Karpas-422 (cell line): ENCODE data around the gene SP1. TPM values are rescaled to one million over a fixed set of nuclear protein-coding genes. Genes with fewer than 3 reads are reported as not detected.
"Not testable (repeated sequence)": the region's sequence is repeated elsewhere in the genome, so short reads cannot be mapped to it uniquely, and the experiment has no call there.

Experiments
- DNase-seq: peaks from one replicate; pipeline ENCODE4 v3.0.0-alpha.2; 2015
- H2AFZ ChIP-seq: fragments of 200-600 bp; sonication (generic); 2 replicates; pipeline ENCODE4 v1.6.1; 2014; ENCODE audit warnings: antibody characterized with exemption, low read length, mixed read lengths
- H3K27ac ChIP-seq: fragments of 200-600 bp; sonication (generic); 2 replicates; pipeline ENCODE4 v1.5.1; 2014; ENCODE audit warnings: mild to moderate bottlenecking, low read length, moderate library complexity
- H3K27me3 ChIP-seq: fragments of 200-600 bp; sonication (generic); 2 replicates; pipeline ENCODE4 v1.6.1; 2014; ENCODE audit warnings: low read length, mixed read lengths
- H3K36me3 ChIP-seq: fragments of 200-600 bp; sonication (generic); 2 replicates; pipeline ENCODE4 v1.6.1; 2014; ENCODE audit warnings: low read length, mixed read lengths; ENCODE audit not compliant: insufficient read depth
- H3K4me1 ChIP-seq: fragments of 200-600 bp; sonication (generic); 2 replicates; pipeline ENCODE4 v1.6.1; 2014; ENCODE audit warnings: mild to moderate bottlenecking, low read length, mixed read lengths
- H3K4me2 ChIP-seq: fragments of 200-600 bp; sonication (generic); 2 replicates; pipeline ENCODE4 v1.6.1; 2014; ENCODE audit warnings: low read length, low read depth, mild to moderate bottlenecking; ENCODE audit not compliant: poor library complexity, severe bottlenecking
- H3K4me3 ChIP-seq: fragments of 200-600 bp; sonication (generic); 2 replicates; pipeline ENCODE4 v1.5.1; 2014; ENCODE audit warnings: mild to moderate bottlenecking, antibody characterized with exemption, low read length, mixed read lengths
- H3K79me2 ChIP-seq: fragments of 200-600 bp; sonication (generic); 2 replicates; pipeline ENCODE4 v1.6.1; 2014; ENCODE audit warnings: mild to moderate bottlenecking, low read length, mixed read lengths
- H3K9ac ChIP-seq: fragments of 200-600 bp; sonication (generic); 2 replicates; pipeline ENCODE4 v1.6.0; 2014; ENCODE audit warnings: low read length
- H3K9me2 ChIP-seq: fragments of 200-600 bp; sonication (generic), shearing (Covaris generic); replicated peaks from 2 replicates; pipeline ENCODE4 v1.6.0; 2014; ENCODE audit warnings: mild to moderate bottlenecking, low read length, moderate library complexity; ENCODE audit not compliant: insufficient read depth
- H3K9me3 ChIP-seq: fragments of 300-700, 200-600 bp; sonication (generic); 2 replicates; pipeline ENCODE4 v1.6.1; 2014; ENCODE audit warnings: low read length, mixed read lengths
- H4K20me1 ChIP-seq: fragments of 200-600 bp; sonication (generic); 2 replicates; pipeline ENCODE4 v1.6.1; 2014; ENCODE audit warnings: mild to moderate bottlenecking, antibody characterized with exemption, low read length, low read depth; ENCODE audit not compliant: insufficient read depth
- total RNA-seq: library from RNA; depleted of rRNA; stranded (reverse); fragments of >200 nt; shearing (Covaris generic); gene quantifications from 2 replicates; pipeline ENCODE4 v1.2.3, GENCODE V29; 2014; ENCODE audit warnings: low replicate concordance

The SP1 gene
- total RNA-seq, 1 experiment from 2014 or later, result 36.5 TPM

GRCh38 chr12:53422247-53422646 lies 42.3 kb downstream of the SP1 start:
- H4K20me1 ChIP-seq, H3K36me3 ChIP-seq, H3K9me2 ChIP-seq, H3K79me2 ChIP-seq, H3K27ac ChIP-seq, H3K4me1 ChIP-seq, H3K4me2 ChIP-seq, H3K4me3 ChIP-seq, H2AFZ ChIP-seq, H3K9ac ChIP-seq, H3K9me3 ChIP-seq, DNase-seq, H3K27me3 ChIP-seq: not testable (repeated sequence)

GRCh38 chr12:53423597-53423996 lies 43.6 kb downstream of the SP1 start, which contains the start of gene AMHR2:
Gene AMHR2, plus strand, starts transcription at chr12:53423855. Its CDS starts 80 bp downstream, at chr12:53423935.
- DNase-seq, result no peak
- no peaks in the 10 kb centered on the region for H3K9me3 ChIP-seq
- no peak within 1 kb of the TSS for H2AFZ ChIP-seq
- H3K4me1 ChIP-seq, result peaks cover 4% of the 10 kb centered on the region
- H3K27me3 ChIP-seq, result no peaks in the 10 kb centered on the region
- H3K9ac ChIP-seq, result no peak within 1 kb of the TSS
- H3K9me2 ChIP-seq, result no peaks in the 10 kb centered on the region
- no peak within 1 kb of the TSS for H3K27ac ChIP-seq
- no peaks in the 10 kb centered on the region for H4K20me1 ChIP-seq
- H3K79me2 ChIP-seq, result no peaks in the 10 kb centered on the region
- no peaks in the 10 kb centered on the region for H3K36me3 ChIP-seq
- H3K4me2 ChIP-seq, result no peak within 1 kb of the TSS
- no peak within 1 kb of the TSS for H3K4me3 ChIP-seq

- Histone ChIP-seq H3K9ac (0 out of 2 replicates have a peak overlapping the region, but pooled peaks have one; percentile 5), H3K9me3 (no peaks in the 10 kb centered on the region), H3K79me2 (no peaks in the 10 kb centered on the region), H2AFZ (no peak overlapping the region), H3K4me3 (no peak overlapping the region), H3K27ac (no peak overlapping the region), H3K36me3 (no peaks in the 10 kb centered on the region), H3K9me2 (no peaks in the 10 kb centered on the region), H4K20me1 (no peaks in the 10 kb centered on the region), H3K4me2 (no peak overlapping the region), H3K4me1 (peaks cover 4% of the 10 kb centered on the region), H3K27me3 (no peaks in the 10 kb centered on the region)
- DNase-seq, result no peak
Measured at GRCh38 chr12:53424626-53425514, 44.9 kb downstream of the SP1 start.

DNA sequence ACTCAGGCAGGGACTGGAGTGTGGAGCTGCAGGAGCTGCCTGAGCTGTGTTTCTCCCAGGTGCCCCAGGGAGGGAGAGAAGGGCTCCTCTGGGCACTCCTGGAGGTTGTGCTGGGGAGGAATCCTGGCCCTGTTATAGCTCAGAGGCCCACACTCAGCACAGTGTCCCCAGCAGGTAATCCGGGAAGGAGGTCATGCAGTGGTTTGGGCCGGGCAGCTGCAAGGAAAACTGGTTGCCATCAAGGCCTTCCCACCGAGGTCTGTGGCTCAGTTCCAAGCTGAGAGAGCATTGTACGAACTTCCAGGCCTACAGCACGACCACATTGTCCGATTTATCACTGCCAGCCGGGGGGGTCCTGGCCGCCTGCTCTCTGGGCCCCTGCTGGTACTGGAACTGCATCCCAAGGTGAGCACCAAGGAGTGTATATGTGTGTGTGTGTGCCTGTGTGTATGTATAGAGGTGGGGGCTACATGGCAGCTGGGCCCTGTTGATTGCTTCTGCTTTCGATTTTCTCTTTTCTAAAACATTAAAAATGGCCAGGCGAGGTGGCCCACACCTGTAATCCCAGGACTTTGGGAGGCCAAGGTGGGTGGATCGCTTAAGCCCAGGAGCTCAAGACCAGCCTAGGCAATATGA lies 45.7 kb downstream of the SP1 start:
- H3K36me3 ChIP-seq, result no peaks in the 10 kb centered on the region
- H3K9me2 ChIP-seq, result no peaks in the 10 kb centered on the region
- H3K4me1 ChIP-seq, result peaks cover 4% of the 10 kb centered on the region
- no peak overlapping the region for H3K4me3 ChIP-seq
- DNase-seq, result no peak
- no peak overlapping the region for H2AFZ ChIP-seq
- H4K20me1 ChIP-seq, result no peaks in the 10 kb centered on the region
- H3K4me2 ChIP-seq, result no peak overlapping the region
- no peak overlapping the region for H3K27ac ChIP-seq
- H3K27me3 ChIP-seq, result no peaks in the 10 kb centered on the region
- H3K79me2 ChIP-seq, result no peaks in the 10 kb centered on the region
- H3K9me3 ChIP-seq, result no peaks in the 10 kb centered on the region
- 0 out of 2 replicates have a peak overlapping the region, but pooled peaks have one; percentile 5 for H3K9ac ChIP-seq

- Histone ChIP-seq H3K9me2 (no peaks in the 10 kb centered on the region), H3K9ac (no peak overlapping the region), H3K27me3 (no peaks in the 10 kb centered on the region), H3K36me3 (no peaks in the 10 kb centered on the region), H3K27ac (no peak overlapping the region), H3K4me2 (no peak overlapping the region), H2AFZ (0 out of 2 replicates have a peak overlapping the region, but pooled peaks have one; percentile 52), H3K9me3 (no peaks in the 10 kb centered on the region), H3K79me2 (no peaks in the 10 kb centered on the region), H4K20me1 (no peaks in the 10 kb centered on the region), H3K4me1 (no peaks in the 10 kb centered on the region), H3K4me3 (no peak overlapping the region)
- no peak for DNase-seq
Measured at GRCh38 chr12:53427905-53428594, 48.1 kb downstream of the SP1 start.

DNA sequence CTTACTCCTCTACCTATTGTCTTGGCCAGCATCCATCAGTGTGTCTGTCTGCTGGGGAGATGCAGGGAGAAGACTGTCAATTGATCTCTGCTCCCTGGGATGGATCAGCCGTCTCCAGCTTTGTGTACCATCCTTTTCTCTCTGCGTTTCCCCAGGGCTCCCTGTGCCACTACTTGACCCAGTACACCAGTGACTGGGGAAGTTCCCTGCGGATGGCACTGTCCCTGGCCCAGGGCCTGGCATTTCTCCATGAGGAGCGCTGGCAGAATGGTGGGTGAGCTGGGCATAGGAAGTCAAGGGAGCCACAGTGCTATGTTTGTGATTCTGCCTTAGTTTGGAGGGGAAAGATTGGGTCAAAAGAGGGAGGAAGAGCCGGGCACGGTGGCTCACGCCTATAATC lies 48.8 kb downstream of the SP1 start:
- Histone ChIP-seq H3K36me3 (no peaks in the 10 kb centered on the region), H2AFZ (no peak overlapping the region), H3K27ac (no peak overlapping the region), H4K20me1 (no peaks in the 10 kb centered on the region), H3K4me3 (no peak overlapping the region), H3K9ac (no peak overlapping the region), H3K4me1 (no peaks in the 10 kb centered on the region), H3K9me2 (no peaks in the 10 kb centered on the region), H3K79me2 (no peaks in the 10 kb centered on the region), H3K4me2 (no peak overlapping the region), H3K27me3 (no peaks in the 10 kb centered on the region), H3K9me3 (no peaks in the 10 kb centered on the region)
- DNase-seq, result no peak

GRCh38 chr12:53430116-53430515 lies 50.1 kb downstream of the SP1 start:
- H3K4me1 ChIP-seq, result no peaks in the 10 kb centered on the region
- DNase-seq, result no peak
- no peak overlapping the region for H3K9ac ChIP-seq
- no peak overlapping the region for H3K27ac ChIP-seq
- H3K4me2 ChIP-seq, result no peak overlapping the region
- no peaks in the 10 kb centered on the region for H3K27me3 ChIP-seq
- H3K79me2 ChIP-seq, result no peaks in the 10 kb centered on the region
- no peaks in the 10 kb centered on the region for H3K36me3 ChIP-seq
- no peaks in the 10 kb centered on the region for H3K9me3 ChIP-seq
- no peaks in the 10 kb centered on the region for H3K9me2 ChIP-seq
- no peak overlapping the region for H3K4me3 ChIP-seq
- H2AFZ ChIP-seq, result no peak overlapping the region
- H4K20me1 ChIP-seq, result no peaks in the 10 kb centered on the region

- no peak overlapping the region for H3K4me3 ChIP-seq
- no peaks in the 10 kb centered on the region for H3K79me2 ChIP-seq
- no peaks in the 10 kb centered on the region for H4K20me1 ChIP-seq
- H3K9me2 ChIP-seq, result no peaks in the 10 kb centered on the region
- no peak overlapping the region for H2AFZ ChIP-seq
- no peaks in the 10 kb centered on the region for H3K27me3 ChIP-seq
- no peak overlapping the region for H3K9ac ChIP-seq
- no peak for DNase-seq
- no peaks in the 10 kb centered on the region for H3K9me3 ChIP-seq
- H3K36me3 ChIP-seq, result no peaks in the 10 kb centered on the region
- no peak overlapping the region for H3K27ac ChIP-seq
- no peak overlapping the region for H3K4me2 ChIP-seq
- H3K4me1 ChIP-seq, result no peaks in the 10 kb centered on the region
Measured at GRCh38 chr12:53431187-53431586, 51.2 kb downstream of the SP1 start.
